ENCODE results near the gene COL8A1.

GRCh38 chr3:99760629-99761028 is 122.2 kb downstream of the COL8A1 start:
- TF ChIP-seq EZH2 (IDR thresholded peaks at IDR 0.05; ENCODE audit: borderline replicate concordance, insufficient read depth, low read depth, low read length, poor library complexity, severe bottlenecking) (no peak), CTCF (IDR thresholded peaks at IDR 0.05) (no peak)
